Right cardiac atrium (tissue), 5 donors: ENCODE results near the gene PKP2. TPM values are rescaled to one million over a fixed set of nuclear protein-coding genes. Genes with fewer than 3 reads are reported as not detected.
"Not testable (repeated sequence)": the region's sequence is repeated elsewhere in the genome, so short reads cannot be mapped to it uniquely, and the experiment has no call there.

Source experiments
- ATAC-seq, 2 donors: fragments of 200-7000 bp; cut with Tn5 transposase; one replicate each; pipeline versions ENCODE4 v1.8.0 to v1.9.1; 2020; ENCODE audit warnings: moderate library complexity in 2 of 2, mild to moderate bottlenecking in 1 of 2
- DNase-seq, 3 donors: peaks; one replicate each; pipeline ENCODE4 v3.0.0-alpha.2; 2020
- H3K27ac ChIP-seq: one replicate; pipeline ENCODE4 v1.5.1; 2013; ENCODE audit warnings: mild to moderate bottlenecking, low read length, control low read depth, moderate library complexity
- H3K27me3 ChIP-seq: one replicate; pipeline ENCODE4 v1.6.1; 2013; ENCODE audit not compliant: control insufficient read depth, insufficient read depth
- H3K4me1 ChIP-seq: one replicate; pipeline ENCODE4 v1.6.1; 2013; ENCODE audit warnings: low read length; ENCODE audit not compliant: control insufficient read depth, insufficient read depth
- H3K4me3 ChIP-seq: one replicate; pipeline ENCODE4 v1.5.1; 2013; ENCODE audit warnings: low read length, control low read depth
- H3K9me3 ChIP-seq: one replicate; pipeline ENCODE4 v1.6.1; 2013; ENCODE audit warnings: low read length; ENCODE audit not compliant: control insufficient read depth
- WGBS: extraction: QIAGEN DNeasy Blood & Tissue Kit; methylation state at CpG from one replicate; pipeline ENCODE4 v1.1.7; 2013; 5-methylcytosine and 5-hydroxymethylcytosine counted together
- intact Hi-C, 4 donors: fragments of 100-400 bp; cut with DNase I; formaldehyde crosslinking; loops; one replicate each; pipeline versions ENCODE4 v1.11.0 to v1.14.0; 2022 to 2023
- polyA plus RNA-seq: library from polyadenylated mRNA; stranded (reverse); fragments of 200-250 nt; gene quantifications from one replicate; pipeline ENCODE4 v1.2.3, GENCODE V29; 2013
- total RNA-seq, 4 donors: library from RNA; stranded (reverse); fragmentation: NEBNext Ultra II Directional; extraction: Animal tissue kit (Norgen Biotek cat#: 25700); gene quantifications; one replicate each; pipeline ENCODE4 v1.2.1, GENCODE V29; 2021
- donor health status: healthy with polysubstance abuse.
- donor health status: DM: no; HTN: yes; CAD: no.
- donor health status: DM: no; HTN: no; CAD: no.
- donor health status: DM: no; HTN: yes; CAD: no; lungs with severe emphysema.
- donor health status: DM: yes; HTN: yes; CAD: no.

PKP2 gene
- total and polyA plus RNA-seq, 5 donors = 84.6 to 374 (median 193) TPM

DNA sequence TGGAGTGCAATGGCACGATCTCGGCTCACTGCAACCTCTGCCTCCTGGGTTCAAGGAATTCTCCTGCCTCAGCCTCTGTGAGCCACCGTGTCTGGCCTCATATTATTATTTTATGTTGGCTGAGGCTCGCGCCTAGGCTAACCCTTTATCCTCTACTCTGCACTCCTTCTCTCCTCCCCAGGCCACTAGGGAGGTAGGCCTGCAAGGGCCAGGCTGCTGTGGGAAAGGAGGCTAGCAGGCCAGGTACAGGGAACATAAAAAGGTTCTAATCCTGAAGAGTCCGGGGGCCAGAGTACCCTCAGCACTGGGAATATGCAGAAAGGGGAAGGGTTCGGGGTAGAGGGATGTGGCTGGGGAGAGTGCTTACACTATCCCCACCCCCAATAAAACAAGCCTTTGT lies 14.9 kb downstream of the PKP2 start:
- Histone ChIP-seq H3K4me3 (no peak overlapping the region), H3K9me3 (no peaks in the 10 kb centered on the region), H3K27ac (peak overlapping the region; percentile 57), H3K4me1 (peaks cover 5% of the 10 kb centered on the region), H3K27me3 (no peaks in the 10 kb centered on the region)
- WGBS = 75% methylated on average over 7 of the region's 7 CpGs
- DNase-seq (no peak), ATAC-seq (no peak)
- intact Hi-C loops = no loop called here

- no peak for DNase-seq
- no peak for ATAC-seq
- H3K27me3 ChIP-seq = no peaks in the 10 kb centered on the region
- peak overlapping the region; percentile 57 for H3K27ac ChIP-seq
- no peaks in the 10 kb centered on the region for H3K9me3 ChIP-seq
- H3K4me1 ChIP-seq = peaks cover 5% of the 10 kb centered on the region
- no peak overlapping the region for H3K4me3 ChIP-seq
- intact Hi-C loops = no loop called here
- 34% methylated on average over 3 of the region's 3 CpGs for WGBS
These were observed 15.5 kb downstream of the PKP2 start for GRCh38 chr12:32881107-32881506.

- H3K4me3 ChIP-seq, DNase-seq, H3K9me3 ChIP-seq, intact Hi-C loops, H3K4me1 ChIP-seq, H3K27me3 ChIP-seq, ATAC-seq: not testable (repeated sequence)
- 70% methylated on average over 7 of the region's 7 CpGs for WGBS
- H3K27ac ChIP-seq = peak overlapping the region; percentile 9
These were observed 17.5 kb downstream of the PKP2 start for GRCh38 chr12:32879066-32879465.

DNA sequence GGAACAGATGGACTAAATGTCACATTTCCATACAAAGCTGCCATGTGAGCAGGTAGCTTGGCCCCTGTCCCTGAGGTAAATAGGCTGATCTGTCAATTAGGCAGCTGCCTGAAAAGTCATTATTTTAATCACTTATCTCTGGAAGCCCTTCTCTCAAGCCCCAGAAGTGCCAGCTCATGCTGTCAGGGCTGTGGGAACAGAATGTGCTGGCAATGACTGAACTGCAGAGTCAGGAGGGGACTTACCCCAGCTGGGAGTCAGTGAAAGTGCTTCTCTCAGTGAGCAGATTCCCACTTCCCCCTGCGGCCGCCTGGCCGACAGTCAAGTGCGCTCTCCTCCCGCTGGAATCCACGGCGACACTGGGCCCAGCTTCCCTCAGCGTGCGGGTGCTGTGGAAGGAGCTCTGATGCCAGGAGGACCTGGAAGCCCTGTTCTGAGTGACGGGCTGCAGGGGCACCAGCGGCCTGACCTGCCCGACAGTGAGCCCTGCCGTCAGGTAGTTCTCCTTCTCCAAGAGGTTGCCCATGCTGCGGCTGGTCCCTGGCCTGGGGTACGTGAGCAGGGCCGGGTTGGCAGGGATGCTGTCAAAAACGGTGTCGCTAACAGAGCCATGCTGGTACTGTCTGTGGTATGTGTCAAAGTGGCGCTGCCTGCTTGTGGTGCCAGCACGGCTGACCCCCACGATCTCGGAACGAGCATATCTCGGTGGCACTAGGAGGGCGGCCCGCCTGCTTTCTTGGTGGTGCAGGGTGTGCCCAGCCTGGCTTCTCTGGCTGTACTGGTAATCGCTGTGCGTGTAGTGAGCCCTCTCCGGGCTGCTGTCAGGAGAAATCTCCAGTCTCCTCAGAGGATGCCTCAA lies 18.7 kb downstream of the PKP2 start:
- ATAC-seq = peak; percentile 95
- Histone ChIP-seq H3K27ac (peak overlapping the region; percentile 93), H3K27me3 (no peaks in the 10 kb centered on the region), H3K4me3 (no peak overlapping the region), H3K4me1 (peaks cover 3% of the 10 kb centered on the region), H3K9me3 (no peaks in the 10 kb centered on the region)
- peak; percentile 81 to 93 (median 92) for DNase-seq
- WGBS = 62% methylated on average over 29 of the region's 29 CpGs
- intact Hi-C loops = no loop called here

- DNase-seq (no peak), ATAC-seq (no peak)
- whole genome bisulfite sequencing = 80% methylated on average over 2 of the region's 2 CpGs
- H3K27me3 ChIP-seq = no peaks in the 10 kb centered on the region
- intact Hi-C loops = no loop called here
- H3K4me3 ChIP-seq = no peak overlapping the region
- H3K27ac ChIP-seq = peak overlapping the region; percentile 61
- H3K4me1 ChIP-seq = peaks cover 3% of the 10 kb centered on the region
- no peaks in the 10 kb centered on the region for H3K9me3 ChIP-seq
These were observed 20.6 kb downstream of the PKP2 start for GRCh38 chr12:32876004-32876403.

DNA sequence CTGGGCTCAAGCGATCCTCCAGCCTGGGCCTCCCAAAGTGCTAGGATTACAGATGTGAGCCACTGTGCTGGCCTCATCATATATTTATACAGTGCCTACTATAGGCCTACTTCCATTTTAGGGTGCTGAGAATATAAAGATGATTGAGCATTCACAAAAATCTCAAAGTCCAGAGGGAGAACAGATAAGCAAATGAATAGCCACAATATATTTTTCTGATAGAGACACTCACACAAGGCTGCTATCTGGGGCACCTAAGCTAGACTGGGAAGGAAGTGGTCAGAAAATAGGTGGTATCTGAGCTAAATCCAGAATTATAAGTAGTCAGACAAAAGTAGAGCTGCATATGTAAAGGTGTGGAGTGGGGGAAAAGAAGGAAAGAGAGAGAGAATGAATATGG lies 21.6 kb downstream of the PKP2 start:
- intact Hi-C loops = no loop called here
- no peaks in the 10 kb centered on the region for H3K27me3 ChIP-seq
- no peaks in the 10 kb centered on the region for H3K9me3 ChIP-seq
- no peaks in the 10 kb centered on the region for H3K4me1 ChIP-seq
- peak overlapping the region; percentile 48 for H3K27ac ChIP-seq
- no peak overlapping the region for H3K4me3 ChIP-seq
- DNase-seq (no peak), ATAC-seq (no peak)
- 98% methylated on average over 1 of the region's 1 CpG for WGBS

GRCh38 chr12:32874078-32874477 lies 22.5 kb downstream of the PKP2 start:
- H3K27me3 ChIP-seq = no peaks in the 10 kb centered on the region
- H3K9me3 ChIP-seq = no peaks in the 10 kb centered on the region
- no peak for ATAC-seq
- H3K4me1 ChIP-seq = no peaks in the 10 kb centered on the region
- no peak overlapping the region for H3K4me3 ChIP-seq
- WGBS = 72% methylated on average over 3 of the region's 3 CpGs
- DNase-seq = no peak
- intact Hi-C loops = no loop called here
- peak overlapping the region; percentile 5 for H3K27ac ChIP-seq

GRCh38 chr12:32872416-32872815 lies 24.2 kb downstream of the PKP2 start:
- 64% methylated on average over 5 of the region's 5 CpGs for WGBS
- H3K27me3 ChIP-seq, H3K4me1 ChIP-seq, H3K9me3 ChIP-seq, DNase-seq, intact Hi-C loops, H3K4me3 ChIP-seq, ATAC-seq: not testable (repeated sequence)
- H3K27ac ChIP-seq = peak overlapping the region; percentile 42

DNA sequence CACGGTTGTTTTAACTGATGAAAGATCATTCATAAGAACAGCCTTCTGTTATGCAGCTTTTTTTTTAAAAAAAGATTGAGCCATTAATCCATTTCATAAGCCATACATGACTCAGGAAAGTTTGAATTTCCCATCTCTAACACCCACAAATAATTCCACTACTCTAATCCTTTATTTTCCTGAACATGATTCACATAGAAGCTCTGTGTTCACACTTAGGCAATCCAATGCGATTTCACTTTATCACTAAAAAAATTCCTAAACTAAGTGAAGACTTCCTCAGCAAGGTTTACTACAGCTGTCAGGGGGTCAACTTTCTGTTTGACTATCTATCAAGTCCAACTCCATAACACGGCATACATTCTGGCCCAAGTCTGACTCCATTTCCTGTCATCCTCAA lies 25.9 kb downstream of the PKP2 start:
- intact Hi-C loops = no loop called here
- Histone ChIP-seq H3K4me3 (no peak overlapping the region), H3K9me3 (no peaks in the 10 kb centered on the region), H3K27ac (no peak overlapping the region), H3K4me1 (no peaks in the 10 kb centered on the region), H3K27me3 (no peaks in the 10 kb centered on the region)
- DNase-seq = no peak
- WGBS = 34% methylated on average over 3 of the region's 3 CpGs
- ATAC-seq = no peak

GRCh38 chr12:32868885-32869284 lies 27.7 kb downstream of the PKP2 start:
- 84% methylated on average over 8 of the region's 8 CpGs for WGBS
- no peak for DNase-seq
- no peak overlapping the region for H3K27ac ChIP-seq
- intact Hi-C loops = no loop called here
- no peaks in the 10 kb centered on the region for H3K4me1 ChIP-seq
- no peaks in the 10 kb centered on the region for H3K9me3 ChIP-seq
- no peak for ATAC-seq
- H3K27me3 ChIP-seq = no peaks in the 10 kb centered on the region
- no peak overlapping the region for H3K4me3 ChIP-seq

DNA sequence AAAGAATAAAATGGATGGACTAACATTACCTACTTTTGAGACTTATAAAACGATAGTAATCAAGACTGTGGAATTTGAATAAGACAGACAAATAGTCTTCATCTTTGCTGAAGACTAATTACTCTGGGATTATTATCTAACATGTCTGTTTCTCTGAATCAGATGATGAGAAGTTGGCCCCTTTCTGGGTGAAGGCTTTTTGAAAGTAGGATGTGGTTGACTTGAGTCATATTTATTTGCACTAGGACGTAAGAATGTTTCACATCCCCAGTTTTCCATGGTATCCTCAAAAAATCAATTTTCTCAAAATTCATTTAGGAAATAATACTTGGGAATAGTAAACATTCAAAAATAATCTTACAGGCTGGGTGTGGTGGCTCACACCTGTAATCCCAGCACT lies 31.8 kb downstream of the PKP2 start:
- WGBS = 85% methylated on average over 2 of the region's 2 CpGs
- Histone ChIP-seq H3K27me3 (no peaks in the 10 kb centered on the region), H3K9me3 (no peaks in the 10 kb centered on the region), H3K4me3 (no peak overlapping the region), H3K27ac (no peak overlapping the region), H3K4me1 (no peaks in the 10 kb centered on the region)
- intact Hi-C loops = no loop called here
- no peak for ATAC-seq
- DNase-seq = no peak
